ENCODE measurements around the gene DQX1.

The DQX1 gene

GRCh38 chr2:74536166-74536950, 10.3 kb upstream of the DQX1 start:
- Mint-ChIP-seq H3K4me1 (peaks cover 6% of the 10 kb centered on the region), H3K36me3 (ENCODE audit: low read depth) (peaks cover 11% of the 10 kb centered on the region), H3K9me3 (no peaks in the 10 kb centered on the region), H3K27me3 (ENCODE audit: low read depth) (no peaks in the 10 kb centered on the region), H3K4me3 (no peak overlapping the region), H3K27ac (no peak overlapping the region)
- TF ChIP-seq CTCF (IDR thresholded peaks at IDR 0.05; ENCODE audit: unreplicated experiment in 3 of 3), result no peak

GRCh38 chr2:74535440-74535965, 9.5 kb upstream of the DQX1 start:
- Mint-ChIP-seq H3K4me1 (peaks cover 12% of the 10 kb centered on the region), H3K27me3 (ENCODE audit: low read depth) (no peaks in the 10 kb centered on the region)

GRCh38 chr2:74534411-74534810, 8.4 kb upstream of the DQX1 start:
- no peaks in the 10 kb centered on the region for H3K9me3 Mint-ChIP-seq
- TF ChIP-seq CTCF (IDR thresholded peaks at IDR 0.05; ENCODE audit: unreplicated experiment in 3 of 3), result no peak
- no peak overlapping the region for H3K4me3 Mint-ChIP-seq
- H3K27ac Mint-ChIP-seq, result no peak overlapping the region
- H3K36me3 Mint-ChIP-seq (ENCODE audit: low read depth), result peaks cover 8% of the 10 kb centered on the region
- peaks cover 13% of the 10 kb centered on the region for H3K4me1 Mint-ChIP-seq
- H3K27me3 Mint-ChIP-seq (ENCODE audit: low read depth), result no peaks in the 10 kb centered on the region

More at GRCh38 chr2:74535440-74535965, 9.5 kb upstream of the DQX1 start:
- Mint-ChIP-seq H3K27ac (no peak overlapping the region), H3K9me3 (no peaks in the 10 kb centered on the region), H3K4me3 (no peak overlapping the region), H3K36me3 (ENCODE audit: low read depth) (peaks cover 8% of the 10 kb centered on the region)
- no peak for TF ChIP-seq CTCF (IDR thresholded peaks at IDR 0.05; ENCODE audit: unreplicated experiment in 3 of 3)

- no peak overlapping the region for H3K4me3 Mint-ChIP-seq
- H3K9me3 Mint-ChIP-seq, result no peaks in the 10 kb centered on the region
- peaks cover 8% of the 10 kb centered on the region for H3K36me3 Mint-ChIP-seq (ENCODE audit: low read depth)
- H3K27me3 Mint-ChIP-seq (ENCODE audit: low read depth), result no peaks in the 10 kb centered on the region
- no peak overlapping the region for H3K27ac Mint-ChIP-seq
- TF ChIP-seq CTCF (IDR thresholded peaks at IDR 0.05; ENCODE audit: unreplicated experiment in 3 of 3), result no peak
- peaks cover 20% of the 10 kb centered on the region for H3K4me1 Mint-ChIP-seq
Observed at GRCh38 chr2:74533464-74533863, 7.4 kb upstream of the DQX1 start.

GRCh38 chr2:74532222-74532621, 6.2 kb upstream of the DQX1 start:
- no peaks in the 10 kb centered on the region for H3K9me3 Mint-ChIP-seq
- peaks cover 25% of the 10 kb centered on the region for H3K4me1 Mint-ChIP-seq
- H3K36me3 Mint-ChIP-seq (ENCODE audit: low read depth), result peaks cover 15% of the 10 kb centered on the region
- peak overlapping the region; percentile 67 to 99 (median 80) for H3K4me3 Mint-ChIP-seq
- H3K27ac Mint-ChIP-seq, result peak overlapping the region in 2 of 3 experiments; percentile 3 to 6
- TF ChIP-seq CTCF (IDR thresholded peaks at IDR 0.05; ENCODE audit: unreplicated experiment in 3 of 3), result peak; percentile 15 to 28 (median 23)
- no peaks in the 10 kb centered on the region for H3K27me3 Mint-ChIP-seq (ENCODE audit: low read depth)

- H3K4me3 Mint-ChIP-seq, result peak overlapping the region; percentile 67 to 99 (median 97)
- no peaks in the 10 kb centered on the region for H3K27me3 Mint-ChIP-seq (ENCODE audit: low read depth)
- peaks cover 21% of the 10 kb centered on the region for H3K36me3 Mint-ChIP-seq (ENCODE audit: low read depth)
- peaks cover 25% of the 10 kb centered on the region for H3K4me1 Mint-ChIP-seq
- TF ChIP-seq CTCF (IDR thresholded peaks at IDR 0.05; ENCODE audit: unreplicated experiment in 3 of 3), result no peak
- no peaks in the 10 kb centered on the region for H3K9me3 Mint-ChIP-seq
- peak overlapping the region in 1 of 3 experiments; percentile 6 for H3K27ac Mint-ChIP-seq
Observed at GRCh38 chr2:74531666-74532065, 5.6 kb upstream of the DQX1 start.
